SK-N-SH treated with all-trans-retinoic acid at 6 μM for 48 hours (cell line): ENCODE data around the gene NOTO.

Experiments
- RARB ChIP-seq: fragments of 250-450 bp; sonication (Bioruptor Pico); IDR thresholded peaks from 2 replicates; pipeline ENCODE4 v1.8.0; 2021; ENCODE audit warnings: mild to moderate bottlenecking, moderate library complexity
- SNAI2 ChIP-seq: fragments of 250-450 bp; sonication (Bioruptor Pico); IDR thresholded peaks from 2 replicates; pipeline ENCODE4 v1.5.0; 2020; ENCODE audit warnings: mild to moderate bottlenecking, moderate library complexity
- ZFP3 ChIP-seq: fragments of 250-450 bp; sonication (Bioruptor Pico); IDR thresholded peaks from 2 replicates; pipeline ENCODE4 v1.5.0; 2020; ENCODE audit warnings: mild to moderate bottlenecking, moderate library complexity
- ZFP30 ChIP-seq: fragments of 450-650 bp; formaldehyde crosslinking; IDR thresholded peaks from 2 replicates; pipeline ENCODE4 v1.5.0; 2022; ENCODE audit warnings: mild to moderate bottlenecking, moderate library complexity
- TF ChIP-seq, protein P1 (sequence below): fragments of 250-450 bp; sonication (Bioruptor Pico); IDR thresholded peaks from 2 replicates; pipeline ENCODE4 v1.5.1; 2020; ENCODE audit warnings: low read depth, mild to moderate bottlenecking, moderate library complexity

DNA sequence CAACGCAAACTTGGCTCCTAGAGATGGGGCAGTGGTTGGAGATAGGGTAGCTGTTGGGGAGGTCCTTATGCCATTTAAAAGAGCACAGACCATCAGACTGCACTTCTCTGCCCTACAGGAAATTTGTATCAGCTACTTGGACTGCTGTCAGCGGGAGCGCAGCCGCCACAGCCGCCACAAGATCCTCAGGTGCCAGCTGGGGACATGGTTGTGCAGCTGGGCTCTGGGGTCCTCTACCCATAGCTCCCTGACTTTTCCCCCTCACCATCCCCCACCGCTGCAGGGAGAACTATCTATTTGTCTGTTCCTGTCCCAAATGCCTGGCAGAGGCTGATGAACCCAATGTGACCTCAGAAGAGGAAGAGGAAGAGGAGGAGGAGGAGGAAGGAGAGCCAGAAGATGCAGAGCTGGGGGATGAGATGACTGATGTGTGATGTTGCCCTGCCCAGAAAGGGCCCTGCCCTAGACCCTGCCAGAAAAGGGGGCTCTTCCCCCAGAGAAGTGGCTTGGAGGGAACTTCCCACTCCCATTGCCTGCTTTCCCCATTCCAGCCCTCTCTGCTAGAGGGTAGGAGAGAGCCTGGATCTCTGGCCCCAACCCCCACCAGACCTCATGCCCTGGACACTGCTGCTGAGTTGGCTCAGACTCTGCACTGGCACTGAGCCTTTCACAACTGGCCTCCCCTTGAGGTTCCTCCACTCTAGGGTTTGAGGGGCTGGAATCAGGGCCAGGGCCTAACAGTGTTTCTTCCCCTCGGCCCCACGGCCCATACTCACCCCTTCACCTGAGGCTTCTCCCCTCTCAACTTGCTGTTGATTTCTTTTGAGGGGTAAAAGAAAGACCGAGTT is 23.4 kb downstream of the NOTO start:
- TF ChIP-seq ZFP3 (CRISPR knock-in tag) = no peak
- no peak for TF ChIP-seq SNAI2
- TF ChIP-seq, protein P1, sequence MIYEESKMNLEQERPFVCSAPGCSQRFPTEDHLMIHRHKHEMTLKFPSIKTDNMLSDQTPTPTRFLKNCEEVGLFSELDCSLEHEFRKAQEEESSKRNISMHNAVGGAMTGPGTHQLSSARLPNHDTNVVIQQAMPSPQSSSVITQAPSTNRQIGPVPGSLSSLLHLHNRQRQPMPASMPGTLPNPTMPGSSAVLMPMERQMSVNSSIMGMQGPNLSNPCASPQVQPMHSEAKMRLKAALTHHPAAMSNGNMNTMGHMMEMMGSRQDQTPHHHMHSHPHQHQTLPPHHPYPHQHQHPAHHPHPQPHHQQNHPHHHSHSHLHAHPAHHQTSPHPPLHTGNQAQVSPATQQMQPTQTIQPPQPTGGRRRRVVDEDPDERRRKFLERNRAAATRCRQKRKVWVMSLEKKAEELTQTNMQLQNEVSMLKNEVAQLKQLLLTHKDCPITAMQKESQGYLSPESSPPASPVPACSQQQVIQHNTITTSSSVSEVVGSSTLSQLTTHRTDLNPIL (CRISPR knock-in tag) = no peak
- TF ChIP-seq RARB = no peak
- no peak for TF ChIP-seq ZFP30
